GM12865 (cell line): ENCODE measurements around the gene WDR81.
A peak's percentile ranks its signal among the peaks of the same experiment; 100 is the strongest.

Source experiments
- DNase-seq: peaks from one replicate; pipeline ENCODE4 v3.0.0; 2010; ENCODE audit warnings: low read depth
- H3K4me3 ChIP-seq: 2 replicates; pipeline ENCODE4 v1.5.1; 2011; ENCODE audit warnings: mild to moderate bottlenecking, low read depth, low read length, control low read depth
- CTCF ChIP-seq: IDR thresholded peaks from 2 replicates; pipeline ENCODE4 v1.5.1; 2011; ENCODE audit warnings: low read length, control low read depth, low read depth, inconsistent platforms; ENCODE audit not compliant: insufficient read depth; ENCODE audit errors: missing control alignments

The WDR81 gene

GRCh38 chr17:1709403-1709951 lies 15.0 kb upstream of the WDR81 start:
- no peak overlapping the region for H3K4me3 ChIP-seq
- DNase-seq: no peak
- TF ChIP-seq CTCF: no peak

GRCh38 chr17:1709971-1710806 lies 14.3 kb upstream of the WDR81 start, which contains the start of gene TLCD2:
TLCD2 (minus strand) TSS chr17:1710377; CDS start chr17:1710242, 135 bp downstream.
- TF ChIP-seq CTCF: no peak
- DNase-seq: no peak
- H3K4me3 ChIP-seq: peak within 1 kb of the TSS; percentile 46

GRCh38 chr17:1710807-1711553 lies 13.5 kb upstream of the WDR81 start:
- DNase-seq: no peak
- no peak overlapping the region for H3K4me3 ChIP-seq

GRCh38 chr17:1711804-1712203 lies 12.7 kb upstream of the WDR81 start:
- TF ChIP-seq CTCF: no peak
- no peak for DNase-seq
- H3K4me3 ChIP-seq: no peak overlapping the region

More at GRCh38 chr17:1710807-1711553, 13.5 kb upstream of the WDR81 start:
- TF ChIP-seq CTCF: no peak

- no peak overlapping the region for H3K4me3 ChIP-seq
- no peak for DNase-seq
- no peak for TF ChIP-seq CTCF
Measured at GRCh38 chr17:1712271-1712670, 12.2 kb upstream of the WDR81 start.

GRCh38 chr17:1713160-1713877 lies 11.2 kb upstream of the WDR81 start:
- DNase-seq: no peak
- TF ChIP-seq CTCF: no peak
- H3K4me3 ChIP-seq: no peak overlapping the region
